ENCODE measurements around the gene GRSF1. TPM values are rescaled to one million over a fixed set of nuclear protein-coding genes. Genes with fewer than 3 reads are reported as not detected.
A peak's percentile ranks its signal among the peaks of the same experiment; 100 is the strongest.

Gene GRSF1
- total RNA-seq, 1 experiment from 2014 or later: 108 TPM

GRCh38 chr4:70844180-70844579 lies 4.5 kb upstream of the GRSF1 start:
- no peaks in the 10 kb centered on the region for H3K79me1 ChIP-seq (ENCODE audit: insufficient read depth, low read depth, low read length, poor library complexity, severe bottlenecking)

More at GRCh38 chr4:70844180-70844579, 4.5 kb upstream of the GRSF1 start:
- Histone ChIP-seq H3K4me2 (ENCODE audit: insufficient read depth, insufficient read length, low read length) (no peak overlapping the region), H3K23me2 (ENCODE audit: insufficient read length, low read depth, low read length, poor library complexity, severe bottlenecking) (no peaks in the 10 kb centered on the region), H3K18ac (ENCODE audit: insufficient read length, low read depth, low read length) (no peak overlapping the region), H2BK120ac (ENCODE audit: low read depth, low read length, poor library complexity, severe bottlenecking) (no peak overlapping the region), H2BK12ac (ENCODE audit: insufficient read length, low read depth, low read length) (no peak overlapping the region), H3K4me1 (ENCODE audit: insufficient read depth, low read length) (0 out of 2 replicates have a peak, but pooled peaks cover 3% of the 10 kb centered on the region), H2BK20ac (ENCODE audit: low read depth, low read length, poor library complexity, severe bottlenecking) (no peak overlapping the region), H4K5ac (ENCODE audit: insufficient read length, low read depth, low read length) (no peak overlapping the region), H4K91ac (ENCODE audit: insufficient read length, low read depth, low read length) (no peak overlapping the region), H3K27me3 (ENCODE audit: insufficient read depth, low read length) (no peaks in the 10 kb centered on the region), H3K56ac (ENCODE audit: insufficient read length, low read depth, low read length) (no peak overlapping the region), H3T11ph (ENCODE audit: low read length) (no peak overlapping the region), H3K4ac (ENCODE audit: low read depth, low read length) (no peak overlapping the region), H2BK5ac (ENCODE audit: insufficient read length, low read length) (no peak overlapping the region), H4K20me1 (ENCODE audit: control insufficient read depth, insufficient read depth, insufficient read length) (no peaks in the 10 kb centered on the region), H4K8ac (replicated peaks; ENCODE audit: insufficient read length, low read depth, low read length) (no peak overlapping the region), H3K14ac (ENCODE audit: insufficient read depth, low read length) (no peak overlapping the region), H3K23ac (ENCODE audit: insufficient read length, low read depth, low read length) (no peak overlapping the region), H3K79me2 (ENCODE audit: insufficient read depth, low read length) (no peaks in the 10 kb centered on the region; the same call in 1 of the 2 replicates), H2AK5ac (ENCODE audit: insufficient read length, low read length) (no peak overlapping the region), H3K27ac (ENCODE audit: insufficient read length, low read depth, low read length) (no peak overlapping the region), H2BK15ac (ENCODE audit: low read depth, low read length) (no peak overlapping the region), H2AFZ (ENCODE audit: low read length) (no peak overlapping the region), H3K9me3 (ENCODE audit: control insufficient read depth, low read depth, low read length) (no peaks in the 10 kb centered on the region), H3K9ac (ENCODE audit: extremely low read depth, insufficient read length, low read length) (no peak overlapping the region)
- H3K27me3 Mint-ChIP-seq (ENCODE audit: low read depth): no peaks in the 10 kb centered on the region; the same call in 1 of the 2 replicates
- H3K4me3 Mint-ChIP-seq: no peak overlapping the region
- peaks cover 8 to 13% of the 10 kb centered on the region in 2 experiments for H3K4me1 Mint-ChIP-seq
- no peaks in the 10 kb centered on the region for H3K36me3 Mint-ChIP-seq (ENCODE audit: insufficient read depth in 1 of 3, low read depth in 3 of 3)
- no peak for DNase-seq
- peak overlapping the region in 1 of 3 experiments; percentile 44; a peak in 1 of 7 replicates for H3K27ac Mint-ChIP-seq
- WGBS (ENCODE audit: extremely low coverage, insufficient read length, low lambda C conversion rate): no CpG with 5 or more reads among the region's 9 CpGs
- no peak for TF ChIP-seq CTCF (conservative IDR thresholded peaks at IDR 0.05)
- H3K9me3 Mint-ChIP-seq: no peaks in the 10 kb centered on the region
